GM18517 (cell line): ENCODE measurements around the gene USP6.
"Not testable (repeated sequence)": the region's sequence is repeated elsewhere in the genome, so short reads cannot be mapped to it uniquely, and the experiment has no call there.

Source experiments
- ATAC-seq: cut with Tn5 transposase; IDR thresholded peaks from one replicate; pipeline ENCODE4 v1.9.1; 2021; ENCODE audit warnings: mild to moderate bottlenecking, moderate library complexity; ENCODE audit not compliant: unreplicated experiment

The USP6 gene

DNA sequence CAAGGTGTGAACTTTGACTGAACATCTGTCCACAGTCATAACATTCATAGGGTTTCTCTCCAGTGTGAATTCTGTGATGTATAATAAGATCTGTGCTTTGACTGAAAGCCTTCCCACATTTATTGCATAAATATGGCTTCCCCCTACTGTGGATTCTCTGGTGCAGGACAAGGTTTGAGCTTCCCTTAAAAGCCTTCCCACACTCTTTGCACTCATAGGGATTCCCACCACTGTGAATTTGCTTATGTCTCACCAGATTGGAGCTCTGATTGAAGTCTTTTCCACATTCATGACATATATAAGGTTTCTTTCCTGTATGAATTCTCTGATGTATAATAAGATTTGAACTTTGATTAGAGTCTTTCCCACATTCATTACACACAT, 67.6 kb downstream of the USP6 start:
- ATAC-seq, result no peak

- ATAC-seq, result no peak
Observed at GRCh38 chr17:5184288-5184687, 68.5 kb downstream of the USP6 start.

GRCh38 chr17:5191541-5192417, 75.9 kb downstream of the USP6 start, which contains the start of gene ZNF594:
ZNF594 (minus strand) TSS chr17:5191868; CDS start chr17:5184256, 7,612 bp downstream.
- peak; percentile 82 for ATAC-seq

- ATAC-seq, result no peak
Observed at GRCh38 chr17:5194346-5194745, 78.5 kb downstream of the USP6 start.

GRCh38 chr17:5198472-5198871, 82.6 kb downstream of the USP6 start:
- no peak for ATAC-seq

DNA sequence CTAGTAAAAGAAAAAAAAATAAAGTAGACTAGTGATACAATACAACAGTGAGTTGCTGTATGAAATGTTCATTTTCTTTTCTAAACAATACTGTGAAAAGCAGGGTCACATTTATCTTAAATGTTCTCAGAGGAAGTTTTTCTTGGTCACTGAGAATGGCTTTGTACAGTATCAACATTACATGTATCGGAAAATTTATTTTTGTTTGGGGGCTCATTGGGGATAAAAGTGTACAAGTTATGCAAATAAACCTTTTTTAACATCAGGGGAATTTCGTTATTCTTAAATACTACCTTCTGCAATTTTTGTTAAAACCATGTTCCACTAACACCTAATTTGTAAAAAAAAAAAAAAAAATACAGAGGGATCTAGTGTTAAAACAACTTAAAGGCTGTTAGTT, 84.5 kb downstream of the USP6 start:
- ATAC-seq, result peak; percentile 47

- no peak for ATAC-seq
Observed at GRCh38 chr17:5201011-5201410, 85.2 kb downstream of the USP6 start.

DNA sequence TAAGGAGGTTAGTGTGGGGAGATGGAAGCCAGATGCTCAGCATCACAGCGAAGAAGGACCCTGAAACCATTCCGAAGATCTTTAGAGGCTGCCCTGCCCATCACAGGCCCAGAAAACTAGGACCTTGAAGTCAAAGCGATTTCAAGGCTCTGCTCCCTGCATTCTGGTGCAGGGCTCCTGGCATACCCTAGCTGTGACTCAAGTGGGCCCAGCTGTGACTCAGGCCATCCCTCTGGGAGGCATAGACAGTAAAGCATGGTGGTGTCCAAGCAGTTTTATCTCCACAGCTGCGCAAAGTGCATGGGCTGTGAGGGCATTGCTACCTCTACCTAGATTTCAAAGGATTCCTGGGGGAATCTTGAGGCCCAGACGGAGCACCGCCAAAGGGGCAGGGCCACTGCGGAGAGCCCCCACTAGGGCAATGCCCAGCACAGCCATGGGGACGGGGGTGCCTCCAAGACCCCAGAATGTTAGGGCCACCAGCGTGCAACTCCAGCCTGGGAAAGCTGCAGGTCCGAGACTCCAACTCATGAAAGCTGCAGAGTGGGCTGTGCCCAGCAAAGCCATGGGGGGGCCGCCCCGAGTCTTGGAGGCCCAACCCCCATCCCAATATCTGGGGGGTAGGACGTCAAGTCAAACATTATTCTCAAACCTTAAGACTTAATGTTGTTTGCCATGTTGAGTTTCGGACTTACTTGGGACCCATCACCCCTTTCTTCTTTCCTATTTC, 87.5 kb downstream of the USP6 start:
- ATAC-seq, result no peak

- no peak for ATAC-seq
Observed at GRCh38 chr17:5203908-5204294, 88.1 kb downstream of the USP6 start.

DNA sequence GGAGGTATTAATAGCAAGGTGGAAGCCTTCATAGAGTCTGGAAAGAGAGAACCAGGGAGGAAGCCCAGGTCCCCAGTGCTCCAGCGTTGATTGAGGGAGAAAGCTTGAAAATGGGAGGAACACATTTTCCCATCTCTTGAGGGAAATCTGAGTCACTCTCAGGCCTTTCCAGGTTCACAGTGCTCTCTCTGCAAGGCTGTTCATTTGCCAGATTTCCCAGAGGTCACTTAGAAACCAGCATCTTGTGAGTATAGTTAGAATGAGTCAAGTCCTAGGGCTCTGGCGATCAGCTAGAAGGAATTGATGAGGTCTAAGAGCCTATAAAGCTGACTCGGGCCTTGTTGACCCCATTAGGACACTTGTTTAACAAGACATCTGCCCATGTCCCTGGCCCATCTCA, 93.6 kb downstream of the USP6 start:
- no peak for ATAC-seq

DNA sequence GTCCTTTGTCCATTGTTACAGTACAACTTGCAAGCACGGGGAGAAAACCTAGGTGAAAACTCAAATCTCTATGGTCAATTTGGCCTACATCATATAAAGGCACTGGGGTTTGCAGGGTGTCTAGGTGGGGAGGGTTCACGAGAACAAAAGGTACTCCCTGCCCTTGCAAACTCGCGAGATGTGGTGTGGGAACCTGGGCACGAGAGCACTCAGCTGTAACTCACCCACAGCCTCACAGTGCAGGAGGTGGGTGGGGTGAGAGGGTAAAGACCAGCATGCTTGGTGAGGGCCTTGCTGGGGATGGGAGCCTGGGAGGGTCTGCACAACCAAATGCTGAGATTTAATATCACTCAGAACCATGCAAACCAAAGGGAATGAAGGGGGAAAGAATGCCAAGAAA, 94.3 kb downstream of the USP6 start:
- ATAC-seq, result no peak

DNA sequence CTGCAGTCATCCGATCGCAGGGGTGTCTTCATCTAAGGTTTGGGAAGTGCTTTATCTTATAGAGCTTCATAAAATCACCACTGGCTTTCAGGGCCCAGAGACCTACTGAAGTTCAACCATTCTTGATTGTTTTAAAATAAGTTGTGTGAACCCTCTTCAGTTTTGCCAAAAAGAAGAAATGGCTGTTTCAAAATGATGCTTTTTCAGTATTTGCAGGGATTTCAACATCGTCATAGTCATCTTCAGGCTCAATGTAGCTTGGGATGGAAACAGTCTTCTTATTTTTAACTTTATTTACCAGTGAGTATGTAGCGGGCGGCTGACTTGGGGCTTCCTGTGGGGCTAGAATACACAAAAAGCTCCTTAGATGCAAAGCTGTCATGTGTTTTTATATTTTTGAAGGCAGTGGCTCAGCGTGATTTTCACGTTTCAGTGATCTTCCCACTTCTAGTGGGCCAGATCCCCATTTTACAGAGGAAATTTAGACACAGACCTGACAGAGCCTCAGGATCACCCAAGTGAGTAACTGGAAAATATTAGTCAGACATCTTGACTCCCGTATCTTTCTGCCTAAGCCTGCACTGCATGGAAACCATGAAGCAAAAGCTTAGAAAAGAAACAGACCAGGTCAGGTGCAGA, 94.9 kb downstream of the USP6 start:
- ATAC-seq, result no peak

DNA sequence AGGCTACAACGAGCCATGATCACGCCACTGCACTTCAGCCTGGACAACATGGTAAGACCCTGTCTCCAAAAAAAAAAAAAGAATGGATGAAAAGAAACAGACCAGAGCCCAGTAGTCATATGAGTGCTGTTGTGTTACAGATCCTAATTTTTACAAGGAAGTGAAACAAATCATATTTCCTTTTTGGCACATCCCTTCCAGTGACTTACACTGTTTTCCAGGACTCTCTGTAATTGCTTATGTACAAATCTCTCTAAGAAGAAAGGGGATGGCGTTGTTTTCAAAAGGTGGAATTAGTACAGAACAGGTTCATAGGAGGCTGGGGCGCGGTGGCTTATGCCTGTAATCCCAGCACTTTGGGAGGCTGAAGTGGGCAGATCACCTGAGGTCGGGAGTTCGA, 95.6 kb downstream of the USP6 start:
- ATAC-seq, result no peak

DNA sequence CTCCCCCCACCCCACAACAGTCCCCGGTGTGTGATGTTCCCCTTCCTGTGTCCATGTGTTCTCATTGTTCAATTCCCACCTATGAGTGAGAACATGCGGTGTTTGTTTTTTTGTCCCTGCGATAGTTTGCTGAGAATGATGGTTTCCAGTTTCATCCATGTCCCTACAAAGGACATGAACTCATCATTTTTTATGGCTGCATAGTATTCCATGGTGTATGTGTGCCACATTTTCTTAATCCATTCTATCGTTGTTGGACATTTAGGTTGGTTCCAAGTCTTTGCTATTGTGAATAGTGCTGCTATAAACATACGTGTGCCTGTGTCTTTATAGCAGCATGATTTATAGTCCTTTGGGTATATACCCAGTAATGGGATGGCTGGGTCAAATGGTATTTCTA, 101.7 kb downstream of the USP6 start:
- ATAC-seq, result not testable (repeated sequence)

DNA sequence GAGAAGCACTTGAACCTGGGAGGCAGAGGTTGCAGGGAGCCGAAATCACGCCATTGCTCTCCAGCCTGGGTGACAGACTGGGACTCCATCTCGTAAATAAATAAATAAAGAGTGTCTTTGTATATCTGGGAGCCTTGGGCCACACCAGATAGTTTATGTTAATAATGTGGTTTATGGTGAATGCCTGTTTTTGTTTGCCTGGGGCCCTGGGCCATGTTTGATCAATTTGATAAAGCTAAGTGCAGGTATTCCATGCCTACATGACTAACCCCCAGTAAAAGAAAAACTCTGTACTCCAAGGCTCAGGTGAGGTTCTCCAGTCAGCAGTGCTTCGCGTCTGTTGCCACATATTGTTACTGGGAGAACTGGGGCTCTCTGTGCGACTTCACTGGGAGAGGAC, 103.7 kb downstream of the USP6 start:
- ATAC-seq, result no peak

DNA sequence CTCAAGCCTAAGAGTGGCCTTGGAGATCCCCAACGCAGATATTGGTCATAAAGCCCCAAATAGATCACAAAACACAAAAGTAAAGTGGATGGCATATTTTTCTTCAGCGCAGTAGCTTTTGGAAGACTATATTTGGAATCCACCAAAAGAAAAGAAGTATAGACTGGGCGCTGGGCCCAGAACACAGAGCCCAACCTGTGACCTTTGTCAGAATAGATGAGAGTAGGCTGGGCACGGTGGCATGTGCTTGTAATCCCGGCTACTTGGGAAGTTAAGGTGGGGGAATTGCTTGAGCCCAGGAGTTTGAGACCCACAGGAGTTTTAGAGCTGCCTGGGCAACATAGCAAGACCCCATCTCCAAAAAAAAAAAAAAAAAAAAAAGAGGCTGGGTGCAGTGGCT, 104.2 kb downstream of the USP6 start:
- no peak for ATAC-seq

- ATAC-seq, result not testable (repeated sequence)
Observed at GRCh38 chr17:5221912-5222311, 106.1 kb downstream of the USP6 start.
